Lung (tissue), 12 donors: ENCODE data around the gene PALLD. TPM values are rescaled to one million over a fixed set of nuclear protein-coding genes. Genes with fewer than 3 reads are reported as not detected.

Experiments
- ATAC-seq: fragments of 200-7000 bp; cut with Tn5 transposase; one replicate; pipeline ENCODE4 v1.9.1; 2020; ENCODE audit warnings: moderate number of reproducible peaks; ENCODE audit not compliant: insufficient read depth, low FRiP score
- DNase-seq, 3 donors: peaks; one replicate each; pipeline ENCODE4 v3.0.0-alpha.2; 2013 to 2017
- H3K27ac ChIP-seq, 2 donors: one replicate each; pipeline ENCODE4 v1.5.1; 2013; ENCODE audit warnings: mild to moderate bottlenecking in 2 of 2, moderate library complexity in 2 of 2, control low read depth in 1 of 2, inconsistent platforms in 1 of 2, low read depth in 1 of 2, low read length in 1 of 2
- H3K27me3 ChIP-seq, 3 donors: one replicate each; pipeline ENCODE4 v1.5.1; 2013; ENCODE audit warnings: low read length in 2 of 3; ENCODE audit not compliant: control insufficient read depth in 3 of 3, insufficient read depth in 3 of 3
- H3K36me3 ChIP-seq, 4 donors: one replicate each; pipeline ENCODE4 v1.5.1; 2013; ENCODE audit warnings: low read length in 4 of 4, mild to moderate bottlenecking in 1 of 4, moderate library complexity in 1 of 4; ENCODE audit not compliant: control insufficient read depth in 4 of 4, insufficient read depth in 4 of 4
- H3K4me1 ChIP-seq, 5 donors: one replicate each; pipeline ENCODE4 v1.5.1; 2013; ENCODE audit warnings: low read length in 5 of 5, mild to moderate bottlenecking in 2 of 5, moderate library complexity in 1 of 5; ENCODE audit not compliant: control insufficient read depth in 5 of 5, insufficient read depth in 5 of 5
- H3K4me3 ChIP-seq: one replicate; pipeline ENCODE4 v1.5.1; 2013; ENCODE audit warnings: mild to moderate bottlenecking, control low read depth, moderate library complexity
- H3K9ac ChIP-seq, 2 donors: one replicate each; pipeline ENCODE4 v1.5.1; 2013; ENCODE audit warnings: low read length in 2 of 2, control low read depth in 1 of 2; ENCODE audit not compliant: insufficient read depth in 1 of 2
- H3K9me3 ChIP-seq, 4 donors: one replicate each; pipeline ENCODE4 v1.5.1; 2013; ENCODE audit warnings: low read length in 3 of 4, mild to moderate bottlenecking in 1 of 4, moderate library complexity in 1 of 4; ENCODE audit not compliant: control insufficient read depth in 4 of 4, insufficient read depth in 3 of 4
- CTCF ChIP-seq: IDR thresholded peaks from 2 replicates; pipeline ENCODE4 v1.5.1; 2012; ENCODE audit warnings: mild to moderate bottlenecking; ENCODE audit errors: control extremely low read depth, extremely low read depth
- WGBS, 2 donors: extraction: QIAGEN DNeasy Blood & Tissue Kit; methylation state at CpG; one replicate each; pipeline ENCODE4 v1.1.7; 2013; 5-methylcytosine and 5-hydroxymethylcytosine counted together
- polyA plus RNA-seq, 2 donors: library from polyadenylated mRNA; stranded (reverse); fragments of 200-250 nt; gene quantifications; one replicate each; pipeline ENCODE4 v1.2.1, GENCODE V29; 2013
- total RNA-seq, 2 donors: library from RNA; depleted of rRNA in 1 of 2; stranded (reverse); fragments of >200 nt in 1 of 2; gene quantifications; one replicate each; pipeline ENCODE4 v1.2.1, GENCODE V29; 2014 to 2021
- donor health status: control.
- donor health status: control.
- donor health status: Bipolar disorder and iron deficiency.
- donor health status: healthy.
- donor health status: DM: yes; HTN: yes; CAD: no.

Gene PALLD
- total and polyA plus RNA-seq, 4 donors = 20.7 to 139 (median 63.0) TPM

- Histone ChIP-seq H3K4me3 (no peak overlapping the region), H3K4me1 (peaks cover 0 to 2% (median 0%) of the 10 kb centered on the region in 5 donors), H3K27ac (peak overlapping the region in 1 of 2 donors; percentile 36), H3K27me3 (no peaks in the 10 kb centered on the region), H3K36me3 (no peaks in the 10 kb centered on the region), H3K9ac (no peak overlapping the region), H3K9me3 (no peaks in the 10 kb centered on the region)
- TF ChIP-seq CTCF = no peak
- WGBS, 2 donors = 67 to 92% methylated on average over 3 of the region's 3 CpGs
- ATAC-seq = no peak
- no peak for DNase-seq
These were observed 4.6 kb downstream of the PALLD start for GRCh38 chr4:168501407-168501806.

- ATAC-seq (no peak), DNase-seq (peak in 1 of 3 donors; percentile 16)
- no peak for TF ChIP-seq CTCF
- no peak overlapping the region for H3K4me3 ChIP-seq
- H3K27me3 ChIP-seq = no peaks in the 10 kb centered on the region
- no peak overlapping the region for H3K9ac ChIP-seq
- no peaks in the 10 kb centered on the region for H3K9me3 ChIP-seq
- whole genome bisulfite sequencing, 2 donors = 58 to 63% methylated on average over 6 of the region's 6 CpGs
- H3K4me1 ChIP-seq = peaks cover 0 to 2% (median 0%) of the 10 kb centered on the region in 5 donors
- H3K27ac ChIP-seq = peak overlapping the region in 1 of 2 donors; percentile 83
- H3K36me3 ChIP-seq = no peaks in the 10 kb centered on the region
These were observed 6.0 kb downstream of the PALLD start for GRCh38 chr4:168502861-168503260.

- Histone ChIP-seq H3K27me3 (no peaks in the 10 kb centered on the region), H3K9me3 (no peaks in the 10 kb centered on the region), H3K27ac (peak overlapping the region; percentile 65 to 76), H3K4me3 (no peak overlapping the region), H3K9ac (no peak overlapping the region), H3K4me1 (peaks cover 0 to 2% (median 0%) of the 10 kb centered on the region in 5 donors), H3K36me3 (no peaks in the 10 kb centered on the region)
- TF ChIP-seq CTCF = no peak
- peak; percentile 34 for ATAC-seq
- DNase-seq = no peak
- 50 to 70% methylated on average over 9 of the region's 9 CpGs for WGBS, 2 donors
These were observed 7.0 kb downstream of the PALLD start for GRCh38 chr4:168503652-168504362.
